OCI-LY1 (cell line): ENCODE results near the gene MYLK3.

Experiments
- CTCF ChIP-seq: fragments of 200-600 bp; sonication (generic), shearing (Covaris generic); IDR thresholded peaks from 2 replicates; pipeline ENCODE4 v1.5.1; 2017; ENCODE audit warnings: mild to moderate bottlenecking, antibody characterized with exemption, low read length, moderate library complexity, mixed read lengths
- EZH2 ChIP-seq: fragments of 200-600 bp; sonication (generic), shearing (Covaris generic); IDR thresholded peaks from 2 replicates; pipeline ENCODE4 v1.8.0; 2017; ENCODE audit warnings: borderline replicate concordance, mixed run types, mild to moderate bottlenecking, antibody characterized with exemption, low read length, moderate library complexity, mixed read lengths

DNA sequence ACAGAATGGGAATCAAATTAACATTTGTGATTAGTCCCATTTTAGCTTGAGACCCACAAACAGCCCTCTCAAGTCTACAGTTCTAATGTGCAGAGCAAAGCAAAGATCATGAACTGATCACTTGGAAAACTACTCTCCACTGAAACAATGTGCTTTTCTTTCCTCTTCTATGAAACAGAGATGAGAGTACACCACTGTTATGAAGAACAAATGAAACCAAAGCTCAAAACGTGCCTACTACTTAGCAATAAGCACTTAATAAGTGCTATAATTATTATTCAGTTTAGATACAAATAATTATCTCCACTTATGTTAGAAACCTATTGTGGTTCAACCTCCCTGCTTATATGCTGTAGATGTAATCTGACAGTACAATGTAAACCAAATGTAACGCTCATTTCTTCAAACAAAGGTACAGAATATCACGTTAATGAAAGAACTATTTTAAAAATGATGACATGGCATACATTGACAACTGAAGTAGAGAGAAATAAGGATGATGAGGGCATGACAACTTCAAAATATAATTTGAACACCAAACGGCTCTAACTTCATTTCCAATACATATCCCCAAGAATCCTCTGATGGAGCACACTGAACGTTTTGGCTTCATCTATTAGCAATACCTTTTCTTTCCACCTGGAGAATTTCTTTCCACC is 61.2 kb downstream of the MYLK3 start:
- no peak for TF ChIP-seq CTCF
- no peak for TF ChIP-seq EZH2
